ENCODE data around the gene PRPF19. TPM values are rescaled to one million over a fixed set of nuclear protein-coding genes. Genes with fewer than 3 reads are reported as not detected.

Gene PRPF19
- total and polyA plus RNA-seq, 9 of the 15 experiments (the other 6 are each of a cell fraction or from before 2014, with no cell fraction given) = 9.4 to 212 (median 73.2) TPM

DNA sequence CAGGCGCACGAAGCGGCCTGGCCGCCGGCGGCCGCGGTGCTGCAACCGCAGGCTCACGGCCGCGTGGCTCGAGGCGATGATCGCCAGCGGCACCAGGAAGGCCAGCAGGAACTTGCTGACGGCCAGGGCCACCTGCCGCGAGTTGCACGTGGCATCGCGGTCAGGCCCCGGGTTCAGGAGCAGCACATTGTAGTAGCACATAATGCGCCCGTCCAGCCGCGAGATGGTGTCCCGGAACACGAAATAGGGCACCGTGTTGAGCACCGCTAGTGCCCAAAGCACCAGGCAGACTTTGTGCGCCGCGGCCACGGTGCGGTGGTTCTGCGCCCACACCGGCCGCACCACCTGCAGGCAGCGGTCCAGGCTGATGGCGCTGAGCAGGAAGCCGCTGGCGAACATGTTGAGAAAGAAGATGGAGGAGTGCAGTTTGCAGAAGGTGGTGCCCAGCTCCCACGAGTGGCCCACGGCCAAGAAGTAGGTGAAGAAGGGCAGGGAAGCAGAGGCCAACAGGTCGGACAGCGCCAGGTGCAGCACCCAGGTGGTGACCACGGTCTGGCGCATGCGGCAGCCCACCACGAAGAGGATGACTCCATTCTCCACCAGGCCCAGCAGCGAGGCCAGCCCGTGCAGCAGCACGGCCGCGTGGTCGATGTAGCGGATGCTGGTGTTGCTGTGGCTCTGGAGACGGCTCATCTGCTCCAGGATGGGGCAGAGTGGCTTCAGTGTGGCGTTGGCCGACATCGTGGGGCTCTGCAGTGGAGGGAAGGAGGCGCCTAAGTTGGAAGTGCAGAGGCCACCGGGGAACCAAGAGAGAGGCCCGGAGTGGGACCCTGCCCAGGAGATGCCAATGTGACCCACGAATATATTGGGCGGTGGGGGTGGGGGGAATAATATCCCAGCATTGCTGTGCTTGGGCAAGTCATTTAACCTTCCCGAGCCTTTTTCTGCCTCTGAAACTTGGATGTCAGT, 53.1 kb downstream of the PRPF19 start:
- Histone ChIP-seq H3K36me3 (ENCODE audit: control insufficient read depth, insufficient read depth, low read length) (peaks cover 47% of the 10 kb centered on the region; the same call in 2 of the 3 replicates), H2AFZ (ENCODE audit: low read depth, low read length) (no peak overlapping the region), H3K4me2 (ENCODE audit: insufficient read depth, low read length) (peak overlapping the region; percentile 86), H3K9me3 (replicated peaks; ENCODE audit: control insufficient read depth, insufficient read depth, low read depth, low read length) (no peaks in the 10 kb centered on the region), H3K27ac (ENCODE audit: extremely low read depth, low read depth, low read length) (peak overlapping the region; percentile 67), H3K79me2 (ENCODE audit: control insufficient read depth, insufficient read depth, low read length) (peaks cover 5% of the 10 kb centered on the region; the same call in 1 of the 3 replicates), H3K4me1 (replicated peaks in 1 of 2; ENCODE audit: control insufficient read depth in 2 of 2, insufficient read depth in 2 of 2, low read length in 2 of 2) (peaks cover 39 to 54% of the 10 kb centered on the region in 2 experiments), H3K9me1 (ENCODE audit: control insufficient read depth, insufficient read depth, low read length) (peaks cover 6% of the 10 kb centered on the region), H4K20me1 (replicated peaks; ENCODE audit: control insufficient read depth, insufficient read depth, low read length) (no peaks in the 10 kb centered on the region), H3K9ac (ENCODE audit: insufficient read depth in 1 of 2, low read depth in 2 of 2, low read length in 2 of 2) (peak overlapping the region; percentile 41 to 47; a peak in 3 of 4 replicates), H3K27me3 (ENCODE audit: control insufficient read depth in 2 of 2, insufficient read depth in 2 of 2, low read length in 2 of 2) (no peaks in the 10 kb centered on the region), H3K4me3 (peak overlapping the region; percentile 21; the same call in 1 of the 2 replicates)
- DNase-seq (ENCODE audit: extremely low read depth in 1 of 4, low spot score in 3 of 4) (no peak), ATAC-seq (no peak), FAIRE-seq (no peak)
- intact Hi-C loops (cut with micrococcal nuclease) (no loop called here), in situ Hi-C loops (cut with MboI) (no loop called here)
- POLR2A ChIA-PET = interaction anchor here (1.1 to 2.0 kb wide), 2 partner anchors 11 to 15 kb away, joined by 3 to 4 read pairs; no protein-coding TSS in a partner anchor
- 94% methylated on average over 48 of the region's 68 CpGs for WGBS (ENCODE audit: insufficient coverage, low coverage, missing lambda C conversion rate)
- TF ChIP-seq ZC3H11A (IDR thresholded peaks at IDR 0.05; ENCODE audit: low read depth, low read length) (no peak), BRF1 (IDR thresholded peaks at IDR 0.05; ENCODE audit: borderline replicate concordance, extremely low read depth, insufficient read length) (no peak), POLR2G (IDR thresholded peaks at IDR 0.05; ENCODE audit: low read depth, low read length) (peak; percentile 34; the same call in 1 of the 2 replicates), RBFOX2 (IDR thresholded peaks at IDR 0.05; ENCODE audit: low read depth, low read length) (0 out of 2 replicates have a peak, but pooled peaks have one; percentile 21)
- TF ChIP-seq, protein P1, sequence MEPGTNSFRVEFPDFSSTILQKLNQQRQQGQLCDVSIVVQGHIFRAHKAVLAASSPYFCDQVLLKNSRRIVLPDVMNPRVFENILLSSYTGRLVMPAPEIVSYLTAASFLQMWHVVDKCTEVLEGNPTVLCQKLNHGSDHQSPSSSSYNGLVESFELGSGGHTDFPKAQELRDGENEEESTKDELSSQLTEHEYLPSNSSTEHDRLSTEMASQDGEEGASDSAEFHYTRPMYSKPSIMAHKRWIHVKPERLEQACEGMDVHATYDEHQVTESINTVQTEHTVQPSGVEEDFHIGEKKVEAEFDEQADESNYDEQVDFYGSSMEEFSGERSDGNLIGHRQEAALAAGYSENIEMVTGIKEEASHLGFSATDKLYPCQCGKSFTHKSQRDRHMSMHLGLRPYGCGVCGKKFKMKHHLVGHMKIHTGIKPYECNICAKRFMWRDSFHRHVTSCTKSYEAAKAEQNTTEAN (CRISPR knock-in tag; IDR thresholded peaks at IDR 0.05) = no peak
- TF ChIP-seq, protein P2, sequence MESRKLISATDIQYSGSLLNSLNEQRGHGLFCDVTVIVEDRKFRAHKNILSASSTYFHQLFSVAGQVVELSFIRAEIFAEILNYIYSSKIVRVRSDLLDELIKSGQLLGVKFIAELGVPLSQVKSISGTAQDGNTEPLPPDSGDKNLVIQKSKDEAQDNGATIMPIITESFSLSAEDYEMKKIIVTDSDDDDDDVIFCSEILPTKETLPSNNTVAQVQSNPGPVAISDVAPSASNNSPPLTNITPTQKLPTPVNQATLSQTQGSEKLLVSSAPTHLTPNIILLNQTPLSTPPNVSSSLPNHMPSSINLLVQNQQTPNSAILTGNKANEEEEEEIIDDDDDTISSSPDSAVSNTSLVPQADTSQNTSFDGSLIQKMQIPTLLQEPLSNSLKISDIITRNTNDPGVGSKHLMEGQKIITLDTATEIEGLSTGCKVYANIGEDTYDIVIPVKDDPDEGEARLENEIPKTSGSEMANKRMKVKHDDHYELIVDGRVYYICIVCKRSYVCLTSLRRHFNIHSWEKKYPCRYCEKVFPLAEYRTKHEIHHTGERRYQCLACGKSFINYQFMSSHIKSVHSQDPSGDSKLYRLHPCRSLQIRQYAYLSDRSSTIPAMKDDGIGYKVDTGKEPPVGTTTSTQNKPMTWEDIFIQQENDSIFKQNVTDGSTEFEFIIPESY (CRISPR knock-in tag; IDR thresholded peaks at IDR 0.05) = peak; percentile 97
- CTCF ChIA-PET (ENCODE audit: low intra/inter-chr PET ratio) = interaction anchor here (0.7 kb wide), 1 partner anchor 34 kb away, joined by 3 read pairs; no protein-coding TSS in a partner anchor
- no TSS peak for BruUV-seq (replicated peaks)
